Caki2 (cell line): Measurements from ENCODE around the gene DNAH11. TPM values are rescaled to one million over a fixed set of nuclear protein-coding genes. Genes with fewer than 3 reads are reported as not detected.
A peak's percentile ranks its signal among the peaks of the same experiment; 100 is the strongest.
"Not testable (repeated sequence)": the region's sequence is repeated elsewhere in the genome, so short reads cannot be mapped to it uniquely, and the experiment has no call there.

Experiments
- DNase-seq: peaks from one replicate; pipeline ENCODE4 v3.0.0-alpha.2; 2015; ENCODE audit warnings: low read depth
- in situ Hi-C: cut with HindIII; loops from 2 replicates; pipeline ENCODE4 v1.10.0; 2016; ENCODE audit warnings: low sequenced_read_pairs, low pct_unique_long_range_greater_than_20kb, mixed read lengths
- total RNA-seq: library from RNA; depleted of rRNA; stranded (reverse); fragments of >200 nt; shearing (Covaris generic); gene quantifications from 2 replicates; pipeline ENCODE4 v1.2.3, GENCODE V29; 2014; ENCODE audit warnings: low replicate concordance

The DNAH11 gene
- total RNA-seq, 1 experiment from 2014 or later: 0.44 TPM

- DNase-seq: no peak
- in situ Hi-C loops: no loop called here
These were observed 240.2 kb downstream of the DNAH11 start for GRCh38 chr7:21782996-21783395.

DNA sequence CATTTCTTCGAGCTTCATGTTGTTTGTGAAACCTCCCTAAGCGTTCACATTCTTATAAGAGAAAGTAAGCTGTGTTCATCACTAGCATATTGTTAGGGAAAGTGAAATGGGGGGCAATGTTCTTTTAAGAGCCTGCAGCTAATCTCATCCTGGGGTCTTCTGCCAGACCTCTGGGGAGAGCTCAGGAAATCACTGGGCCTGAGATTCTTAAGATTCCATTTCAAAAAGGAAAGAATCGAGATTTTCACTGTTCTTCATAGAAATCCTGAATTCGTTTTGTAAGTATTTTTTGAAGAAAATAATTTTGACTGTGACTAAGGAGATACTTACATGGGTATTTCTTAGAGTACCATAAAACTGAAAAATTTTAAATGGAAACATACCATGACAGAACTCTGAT, 242.2 kb downstream of the DNAH11 start:
- DNase-seq: no peak
- in situ Hi-C loops: no loop called here

GRCh38 chr7:21805791-21806190, 263.0 kb downstream of the DNAH11 start:
- in situ Hi-C loops: no loop called here
- no peak for DNase-seq

DNA sequence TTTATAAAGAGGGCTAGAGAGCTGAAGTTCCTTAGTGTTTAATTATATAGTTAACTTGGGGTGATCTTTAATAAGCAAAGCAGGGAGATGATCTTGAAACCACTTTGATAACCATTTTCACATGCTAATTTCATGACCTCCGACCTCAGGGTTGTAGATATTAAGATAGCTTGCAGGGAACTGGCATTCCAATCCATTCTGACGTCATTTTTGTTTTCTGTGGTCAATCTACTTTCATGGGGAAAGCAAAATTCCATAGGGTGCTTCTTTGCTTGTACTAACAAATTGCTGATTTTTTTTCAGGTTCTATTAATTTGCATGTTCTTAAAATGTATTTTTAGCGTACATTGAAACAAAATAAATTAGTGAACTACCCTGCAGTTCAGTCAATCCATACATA, 263.5 kb downstream of the DNAH11 start:
- in situ Hi-C loops: no loop called here

GRCh38 chr7:21819048-21819447, 276.2 kb downstream of the DNAH11 start:
- DNase-seq: no peak

More for the DNA sequence above, 263.5 kb downstream of the DNAH11 start:
- no peak for DNase-seq

DNA sequence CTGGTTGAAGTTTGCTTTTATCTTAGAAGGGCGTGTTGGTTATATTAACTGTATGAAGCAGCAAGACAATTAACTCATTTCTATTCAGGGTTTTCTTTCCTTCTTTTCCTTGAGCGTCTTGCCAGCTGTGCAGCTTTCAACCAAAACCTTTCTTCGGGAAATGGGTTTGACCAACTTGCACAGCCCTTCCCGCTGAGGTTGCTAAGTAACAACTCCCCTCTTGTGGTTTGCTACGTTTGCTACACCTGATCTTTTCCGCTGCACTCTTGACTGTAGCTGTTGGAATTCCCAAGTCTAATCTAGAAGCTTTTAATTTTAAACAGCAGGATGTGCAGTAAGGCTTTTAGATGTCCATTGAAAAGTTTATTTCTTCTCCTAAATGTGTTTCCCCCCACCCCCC, 286.0 kb downstream of the DNAH11 start:
- in situ Hi-C loops: no loop called here
- DNase-seq: no peak

More at GRCh38 chr7:21819048-21819447, 276.2 kb downstream of the DNAH11 start:
- in situ Hi-C loops: no loop called here

DNA sequence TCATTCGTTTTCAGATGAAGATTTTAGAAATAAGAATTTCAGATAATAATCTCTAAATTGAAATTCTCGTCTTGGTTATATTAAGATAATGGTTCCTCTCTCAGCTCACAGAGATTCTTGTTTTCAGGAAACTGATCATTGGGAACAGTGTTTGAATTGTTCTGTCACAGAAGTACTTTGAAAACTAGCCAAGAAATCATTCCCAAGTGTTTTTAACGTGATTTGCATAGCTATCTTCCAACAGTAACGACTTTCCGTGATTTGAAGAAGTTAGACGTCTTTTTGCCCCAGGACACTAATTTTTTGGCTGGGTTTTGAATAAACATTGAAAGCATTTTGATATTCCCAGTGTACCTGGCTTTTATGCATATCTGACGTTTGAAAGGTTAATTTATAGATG, 286.9 kb downstream of the DNAH11 start:
- in situ Hi-C loops: no loop called here
- DNase-seq: no peak

- in situ Hi-C loops: no loop called here
- peak; percentile 5 for DNase-seq
These were observed 301.9 kb downstream of the DNAH11 start for GRCh38 chr7:21844742-21845141.

- in situ Hi-C loops: no loop called here
- no peak for DNase-seq
These were observed 307.9 kb downstream of the DNAH11 start for GRCh38 chr7:21850531-21851285.

GRCh38 chr7:21851559-21851967, 308.7 kb downstream of the DNAH11 start:
- in situ Hi-C loops: no loop called here

DNA sequence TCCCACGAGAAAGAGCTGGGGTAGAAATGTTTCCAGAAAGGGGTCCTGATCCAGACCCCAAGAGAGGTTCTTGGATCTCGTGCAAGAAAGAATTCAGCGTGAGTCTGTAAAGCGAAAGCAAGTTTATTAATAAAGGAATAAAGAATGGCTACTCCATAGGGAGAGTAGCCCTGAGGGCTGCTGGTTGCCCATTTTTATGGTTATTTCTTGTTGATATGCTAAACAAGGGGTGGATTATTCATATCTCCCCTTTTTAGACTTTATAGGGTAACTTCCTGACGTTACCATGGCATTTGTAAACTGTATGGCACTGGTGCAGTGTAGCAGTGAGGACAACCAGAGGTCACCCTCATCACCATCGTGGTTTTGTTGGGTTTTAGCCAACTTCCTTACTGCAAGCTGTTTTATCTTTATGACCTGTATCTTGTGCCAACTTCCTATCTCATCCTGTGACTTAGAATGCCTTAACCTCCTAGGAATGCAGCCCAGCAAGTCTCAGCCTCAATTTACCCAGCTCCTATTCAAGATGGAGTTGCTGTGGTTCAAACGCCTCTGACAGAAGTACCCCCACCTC, 322.9 kb downstream of the DNAH11 start:
- in situ Hi-C loops, DNase-seq: not testable (repeated sequence)

More at GRCh38 chr7:21851559-21851967, 308.7 kb downstream of the DNAH11 start:
- DNase-seq: no peak

DNA sequence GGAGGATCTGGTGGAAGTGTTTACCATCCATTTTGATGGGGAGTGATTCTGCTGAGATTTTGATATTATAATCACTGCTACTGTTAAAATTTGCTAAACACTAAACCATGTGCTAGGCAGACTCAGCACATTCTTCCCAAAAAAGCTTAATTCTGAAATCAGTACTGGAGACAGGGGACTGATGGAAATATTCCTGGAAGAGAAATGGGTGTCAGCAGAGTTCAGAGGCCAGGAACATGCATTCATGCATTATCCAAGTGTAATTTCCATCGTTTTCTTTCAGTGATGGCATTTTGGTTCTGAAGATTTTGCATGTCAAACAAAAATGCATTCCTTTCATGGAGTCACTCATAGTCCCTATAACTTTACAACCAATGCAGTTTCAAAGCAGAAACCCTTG, 323.9 kb downstream of the DNAH11 start:
- in situ Hi-C loops: no loop called here
- no peak for DNase-seq

DNA sequence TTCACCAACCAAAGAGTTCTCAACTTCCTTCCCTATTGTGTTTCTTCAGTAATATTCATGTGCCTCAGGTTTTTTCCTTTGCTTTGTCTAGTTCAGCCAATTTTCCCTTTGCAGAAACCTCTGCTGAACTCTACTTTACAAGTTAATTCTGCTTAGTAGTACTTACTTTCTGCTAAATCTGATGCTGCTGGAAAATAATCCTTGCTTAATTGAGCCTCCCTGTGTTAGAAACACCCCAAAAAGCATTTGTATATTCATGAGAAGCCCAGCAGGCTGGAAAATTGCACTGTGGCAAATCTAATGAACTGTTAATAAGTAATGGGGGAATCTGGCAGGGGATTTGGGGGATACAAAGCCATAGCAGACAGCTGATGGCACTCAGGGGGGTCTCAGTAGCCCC, 324.4 kb downstream of the DNAH11 start:
- in situ Hi-C loops: no loop called here
- no peak for DNase-seq

- in situ Hi-C loops: no loop called here
- no peak for DNase-seq
These were observed 325.2 kb downstream of the DNAH11 start for GRCh38 chr7:21867816-21868575.

DNA sequence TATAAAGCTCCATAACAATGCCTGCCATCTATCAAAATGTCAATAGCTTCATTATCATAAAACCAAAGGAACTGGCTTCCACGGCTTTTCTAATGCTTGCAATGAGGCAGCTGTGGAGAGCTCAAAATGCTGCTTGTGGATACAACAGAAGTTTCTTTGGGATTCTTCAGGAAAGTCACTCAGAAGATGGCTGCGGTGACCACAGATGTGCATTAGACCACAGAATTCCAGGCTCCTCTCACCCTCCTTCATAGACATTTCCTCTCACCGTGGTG, 325.7 kb downstream of the DNAH11 start:
- in situ Hi-C loops: no loop called here
- DNase-seq: no peak

- DNase-seq: peak; percentile 49
- in situ Hi-C loops: no loop called here
These were observed 327.1 kb downstream of the DNAH11 start for GRCh38 chr7:21869785-21870402.

DNA sequence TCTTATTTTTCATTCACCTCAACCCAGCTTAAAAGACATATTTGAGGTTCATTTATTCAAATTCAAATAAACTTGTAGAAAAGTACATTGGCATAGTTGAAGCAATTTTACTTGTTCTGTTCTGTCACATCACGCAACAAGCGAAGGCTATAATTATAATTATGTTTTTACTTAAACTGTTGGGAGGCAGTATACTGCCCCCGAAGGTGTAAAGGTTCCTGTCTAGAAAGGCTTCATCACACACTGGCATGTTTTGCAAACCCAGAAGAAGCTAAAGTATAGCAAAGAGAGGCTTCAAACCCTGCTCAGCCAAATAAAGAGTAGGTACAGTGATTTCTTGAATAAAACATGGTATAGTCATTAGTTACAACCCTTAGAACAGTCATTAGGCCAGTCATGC, 340.2 kb downstream of the DNAH11 start:
- no peak for DNase-seq
- in situ Hi-C loops: no loop called here

GRCh38 chr7:21883501-21883900, 340.7 kb downstream of the DNAH11 start:
- DNase-seq, in situ Hi-C loops: not testable (repeated sequence)

DNA sequence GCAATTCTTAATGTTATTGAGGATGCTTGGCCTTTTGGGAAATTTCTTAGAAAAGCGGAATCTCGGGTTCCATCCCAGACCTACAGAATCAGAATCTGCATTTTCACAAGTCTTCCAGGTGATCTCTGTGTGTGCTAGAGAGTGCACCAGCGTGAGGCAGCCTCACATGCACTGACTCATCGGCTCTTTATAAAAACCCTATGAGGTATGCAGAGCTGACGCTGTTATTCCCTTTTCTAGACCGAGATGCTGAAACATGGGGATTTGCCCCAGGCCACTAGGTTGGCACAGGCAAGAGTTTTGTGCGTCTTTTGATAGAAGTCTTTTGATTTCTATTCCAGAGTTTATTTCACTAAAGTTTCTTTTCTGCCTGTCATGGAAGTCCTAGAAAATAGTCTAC, 341.7 kb downstream of the DNAH11 start:
- in situ Hi-C loops: no loop called here
- DNase-seq: no peak
